Uterus (tissue), 4 donors: ENCODE data around the gene WWOX. TPM values are rescaled to one million over a fixed set of nuclear protein-coding genes. Genes with fewer than 3 reads are reported as not detected.

ENCODE experiments used
- DNase-seq, 2 donors: peaks; one replicate each; pipeline ENCODE4 v3.0.0-alpha.2; 2019 to 2020
- H3K27ac ChIP-seq, 2 donors: fragments of 200-600 bp; sonication (generic); 1 replicate in 1 of 2; 2 replicates in 1 of 2; pipeline ENCODE4 v1.5.1; 2016 to 2018
- H3K27me3 ChIP-seq, 2 donors: fragments of 200-600 bp; sonication (generic); one replicate each; pipeline ENCODE4 v1.5.1; 2018 to 2019; ENCODE audit warnings: control low read depth in 1 of 2
- H3K36me3 ChIP-seq, 2 donors: fragments of 200-600 bp; sonication (generic); one replicate each; pipeline ENCODE4 v1.5.1; 2019; ENCODE audit warnings: control low read depth in 1 of 2
- H3K4me1 ChIP-seq, 2 donors: fragments of 200-600 bp; sonication (generic); one replicate each; pipeline ENCODE4 v1.5.1; 2018 to 2019; ENCODE audit warnings: control low read depth in 1 of 2
- H3K4me3 ChIP-seq, 2 donors: fragments of 200-600 bp; sonication (generic); 1 replicate in 1 of 2; 2 replicates in 1 of 2; pipeline ENCODE4 v1.5.1; 2018 to 2019; ENCODE audit warnings: mild to moderate bottlenecking in 1 of 2
- H3K9me3 ChIP-seq, 2 donors: fragments of 200-600 bp; sonication (generic); one replicate each; pipeline ENCODE4 v1.5.1; 2019; ENCODE audit warnings: control low read depth in 1 of 2
- POLR2A ChIP-seq, 2 donors: fragments of 450-650 bp; IDR thresholded peaks; one replicate each; pipeline ENCODE4 v1.6.1; 2016; ENCODE audit warnings: antibody characterized with exemption in 2 of 2, mild to moderate bottlenecking in 1 of 2, moderate library complexity in 1 of 2
- intact Hi-C: fragments of 100-400 bp; cut with DNase I; formaldehyde crosslinking; loops from one replicate; pipeline ENCODE4 v1.15.1; 2023; ENCODE audit warnings: low total_unique reads
- total RNA-seq, 4 donors: library from RNA; depleted of rRNA in 3 of 4; stranded (reverse); fragments of >200 nt in 3 of 4; gene quantifications; one replicate each; pipeline versions ENCODE4 v1.1.0 to v1.2.4, GENCODE V29; 2014 to 2023
- TF ChIP-seq, protein P1 (sequence below), 4 experiments: fragments of 200-600 bp in 2 of 4; fragments of 450-650 bp in 2 of 4; sonication (generic) in 2 of 4; IDR thresholded peaks; one replicate each; pipeline ENCODE4 v1.5.1; 2016 to 2019; ENCODE audit warnings: antibody characterized with exemption in 4 of 4, mild to moderate bottlenecking in 2 of 4, moderate library complexity in 1 of 4
- donor health status: DM: yes; HTN: yes; CAD: no.

Gene WWOX
- total RNA-seq, 4 donors from 2014 or later: 34.1 to 99.9 (median 55.8) TPM

GRCh38 chr16:78992001-78992400, 892.5 kb downstream of the WWOX start:
- Histone ChIP-seq H3K4me3 (no peak overlapping the region), H3K27ac (no peak overlapping the region), H3K27me3 (no peaks in the 10 kb centered on the region), H3K4me1 (no peaks in the 10 kb centered on the region), H3K36me3 (no peaks in the 10 kb centered on the region), H3K9me3 (no peaks in the 10 kb centered on the region)
- DNase-seq: no peak
- intact Hi-C loops: no loop called here
- no peak for TF ChIP-seq POLR2A (IDR thresholded peaks at IDR 0.05)
- TF ChIP-seq, protein P1, sequence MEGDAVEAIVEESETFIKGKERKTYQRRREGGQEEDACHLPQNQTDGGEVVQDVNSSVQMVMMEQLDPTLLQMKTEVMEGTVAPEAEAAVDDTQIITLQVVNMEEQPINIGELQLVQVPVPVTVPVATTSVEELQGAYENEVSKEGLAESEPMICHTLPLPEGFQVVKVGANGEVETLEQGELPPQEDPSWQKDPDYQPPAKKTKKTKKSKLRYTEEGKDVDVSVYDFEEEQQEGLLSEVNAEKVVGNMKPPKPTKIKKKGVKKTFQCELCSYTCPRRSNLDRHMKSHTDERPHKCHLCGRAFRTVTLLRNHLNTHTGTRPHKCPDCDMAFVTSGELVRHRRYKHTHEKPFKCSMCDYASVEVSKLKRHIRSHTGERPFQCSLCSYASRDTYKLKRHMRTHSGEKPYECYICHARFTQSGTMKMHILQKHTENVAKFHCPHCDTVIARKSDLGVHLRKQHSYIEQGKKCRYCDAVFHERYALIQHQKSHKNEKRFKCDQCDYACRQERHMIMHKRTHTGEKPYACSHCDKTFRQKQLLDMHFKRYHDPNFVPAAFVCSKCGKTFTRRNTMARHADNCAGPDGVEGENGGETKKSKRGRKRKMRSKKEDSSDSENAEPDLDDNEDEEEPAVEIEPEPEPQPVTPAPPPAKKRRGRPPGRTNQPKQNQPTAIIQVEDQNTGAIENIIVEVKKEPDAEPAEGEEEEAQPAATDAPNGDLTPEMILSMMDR (IDR thresholded peaks at IDR 0.05): no peak

- DNase-seq: no peak
- intact Hi-C loops: no loop called here
- Histone ChIP-seq H3K4me3 (no peak overlapping the region), H3K4me1 (no peaks in the 10 kb centered on the region), H3K27me3 (no peaks in the 10 kb centered on the region), H3K36me3 (no peaks in the 10 kb centered on the region), H3K27ac (no peak overlapping the region), H3K9me3 (no peaks in the 10 kb centered on the region)
- TF ChIP-seq, protein P1 (IDR thresholded peaks at IDR 0.05): no peak
- no peak for TF ChIP-seq POLR2A (IDR thresholded peaks at IDR 0.05)
Measured at GRCh38 chr16:78993346-78993745, 893.9 kb downstream of the WWOX start.

GRCh38 chr16:78994135-78994745, 894.8 kb downstream of the WWOX start:
- Histone ChIP-seq H3K27me3 (no peaks in the 10 kb centered on the region), H3K9me3 (no peaks in the 10 kb centered on the region), H3K36me3 (no peaks in the 10 kb centered on the region), H3K4me1 (no peaks in the 10 kb centered on the region), H3K4me3 (no peak overlapping the region), H3K27ac (no peak overlapping the region)
- no peak for DNase-seq
- intact Hi-C loops: no loop called here
- no peak for TF ChIP-seq POLR2A (IDR thresholded peaks at IDR 0.05)
- TF ChIP-seq, protein P1 (IDR thresholded peaks at IDR 0.05): no peak

DNA sequence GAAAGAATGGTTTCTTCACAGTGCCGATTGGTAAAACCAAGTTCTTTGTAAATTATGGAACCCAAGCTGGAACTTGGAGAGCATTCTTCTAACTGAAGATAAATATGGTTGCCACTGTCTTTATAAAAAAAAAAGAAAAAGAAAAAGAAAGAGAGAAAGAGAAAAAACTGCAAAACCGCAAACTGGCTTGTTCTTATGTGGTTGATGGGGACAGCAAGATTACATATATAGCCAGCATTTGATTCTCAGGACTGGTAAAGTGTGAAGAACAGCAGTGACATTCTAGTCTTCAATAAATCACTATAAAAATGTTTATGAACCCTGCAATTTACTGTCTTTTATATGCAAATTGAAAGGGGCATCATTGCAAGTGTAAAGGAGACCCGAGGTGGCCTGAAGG, 896.0 kb downstream of the WWOX start:
- H3K36me3 ChIP-seq: no peaks in the 10 kb centered on the region
- no peaks in the 10 kb centered on the region for H3K27me3 ChIP-seq
- H3K9me3 ChIP-seq: no peaks in the 10 kb centered on the region
- TF ChIP-seq, protein P1 (IDR thresholded peaks at IDR 0.05): no peak
- TF ChIP-seq POLR2A (IDR thresholded peaks at IDR 0.05): no peak
- no peaks in the 10 kb centered on the region for H3K4me1 ChIP-seq
- no peak overlapping the region for H3K4me3 ChIP-seq
- no peak overlapping the region for H3K27ac ChIP-seq
- intact Hi-C loops: no loop called here
- no peak for DNase-seq

DNA sequence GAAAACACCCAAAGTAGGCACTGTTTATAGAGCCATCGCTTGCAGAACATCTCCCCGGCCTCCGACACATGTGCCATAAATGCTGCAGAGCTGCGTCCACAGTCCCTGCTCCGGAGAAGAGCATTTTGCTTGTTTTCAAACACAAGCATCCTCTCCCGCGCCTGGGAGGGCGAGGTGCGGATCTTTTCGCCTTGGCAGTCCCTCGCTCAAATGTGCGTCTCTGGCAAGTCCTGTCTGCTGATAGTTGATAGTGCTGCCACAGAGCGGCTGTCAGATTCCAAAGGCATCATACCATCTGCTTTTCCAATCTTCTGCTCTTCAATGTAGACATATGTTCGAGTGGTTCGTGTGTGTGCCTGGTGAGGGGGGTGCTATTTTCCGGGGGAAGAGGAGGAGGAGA, 897.3 kb downstream of the WWOX start:
- no peak for DNase-seq
- H3K36me3 ChIP-seq: no peaks in the 10 kb centered on the region
- H3K4me3 ChIP-seq: no peak overlapping the region
- H3K27ac ChIP-seq: no peak overlapping the region
- intact Hi-C loops: no loop called here
- no peaks in the 10 kb centered on the region for H3K4me1 ChIP-seq
- TF ChIP-seq, protein P1 (IDR thresholded peaks at IDR 0.05): no peak
- TF ChIP-seq POLR2A (IDR thresholded peaks at IDR 0.05): no peak
- no peaks in the 10 kb centered on the region for H3K9me3 ChIP-seq
- no peaks in the 10 kb centered on the region for H3K27me3 ChIP-seq
